ENCODE results near the gene ERGIC1. TPM values are rescaled to one million over a fixed set of nuclear protein-coding genes. Genes with fewer than 3 reads are reported as not detected.

Gene ERGIC1
- total RNA-seq, 1 donor from 2014 or later, result 46.4 TPM

- H3K27ac ChIP-seq (ENCODE audit: low read depth, low read length), result no peak overlapping the region
- H3K4me3 ChIP-seq (ENCODE audit: low read length in 3 of 3), result no peak overlapping the region
- H3K9me3 ChIP-seq (ENCODE audit: control insufficient read depth in 3 of 3, low read length in 3 of 3), result peaks cover 0 to 4% (median 0%) of the 10 kb centered on the region in 3 donors
These were observed 8.3 kb upstream of the ERGIC1 start for GRCh38 chr5:172825610-172826204.

GRCh38 chr5:172827841-172828240 is 6.2 kb upstream of the ERGIC1 start:
- H3K27ac ChIP-seq (ENCODE audit: low read depth, low read length), result no peak overlapping the region
- no peak overlapping the region for H3K4me3 ChIP-seq (ENCODE audit: low read length in 3 of 3)
- H3K36me3 ChIP-seq (ENCODE audit: control insufficient read depth in 3 of 3, insufficient read depth in 3 of 3, low read length in 3 of 3), result no peaks in the 10 kb centered on the region
- H3K27me3 ChIP-seq (ENCODE audit: control insufficient read depth in 3 of 3, insufficient read depth in 3 of 3, low read length in 3 of 3), result no peaks in the 10 kb centered on the region
- peaks cover 0 to 4% (median 0%) of the 10 kb centered on the region in 3 donors for H3K9me3 ChIP-seq (ENCODE audit: control insufficient read depth in 3 of 3, low read length in 3 of 3)
- H3K9ac ChIP-seq (ENCODE audit: low read depth in 1 of 3, low read length in 3 of 3), result no peak overlapping the region
- H3K4me1 ChIP-seq (ENCODE audit: control insufficient read depth in 3 of 3, insufficient read depth in 3 of 3, low read length in 3 of 3), result peaks cover under 1 to 5% (median 2%) of the 10 kb centered on the region in 3 donors

More at GRCh38 chr5:172825610-172826204, 8.3 kb upstream of the ERGIC1 start:
- Histone ChIP-seq H3K4me1 (ENCODE audit: control insufficient read depth in 3 of 3, insufficient read depth in 3 of 3, low read length in 3 of 3) (no peaks in the 10 kb centered on the region), H3K36me3 (ENCODE audit: control insufficient read depth in 3 of 3, insufficient read depth in 3 of 3, low read length in 3 of 3) (no peaks in the 10 kb centered on the region), H3K27me3 (ENCODE audit: control insufficient read depth in 3 of 3, insufficient read depth in 3 of 3, low read length in 3 of 3) (no peaks in the 10 kb centered on the region), H3K9ac (ENCODE audit: low read depth in 1 of 3, low read length in 3 of 3) (no peak overlapping the region)

GRCh38 chr5:172828911-172829431 is 5.1 kb upstream of the ERGIC1 start:
- Histone ChIP-seq H3K4me3 (ENCODE audit: low read length in 3 of 3) (no peak overlapping the region), H3K9ac (ENCODE audit: low read depth in 1 of 3, low read length in 3 of 3) (no peak overlapping the region), H3K4me1 (ENCODE audit: control insufficient read depth in 3 of 3, insufficient read depth in 3 of 3, low read length in 3 of 3) (peaks cover 9 to 14% (median 10%) of the 10 kb centered on the region in 3 donors), H3K36me3 (ENCODE audit: control insufficient read depth in 3 of 3, insufficient read depth in 3 of 3, low read length in 3 of 3) (no peaks in the 10 kb centered on the region), H3K27me3 (ENCODE audit: control insufficient read depth in 3 of 3, insufficient read depth in 3 of 3, low read length in 3 of 3) (no peaks in the 10 kb centered on the region), H3K9me3 (ENCODE audit: control insufficient read depth in 3 of 3, low read length in 3 of 3) (peaks cover 0 to 4% (median 0%) of the 10 kb centered on the region in 3 donors), H3K27ac (ENCODE audit: low read depth, low read length) (no peak overlapping the region)

- Histone ChIP-seq H3K9me3 (ENCODE audit: control insufficient read depth in 3 of 3, low read length in 3 of 3) (peaks cover 0 to 4% (median 0%) of the 10 kb centered on the region in 3 donors), H3K9ac (ENCODE audit: low read depth in 1 of 3, low read length in 3 of 3) (no peak overlapping the region), H3K27ac (ENCODE audit: low read depth, low read length) (no peak overlapping the region)
These were observed 3.7 kb upstream of the ERGIC1 start for GRCh38 chr5:172830275-172830799.

GRCh38 chr5:172830876-172831662 is 3.0 kb upstream of the ERGIC1 start:
- Histone ChIP-seq H3K4me3 (ENCODE audit: low read length in 3 of 3) (no peak overlapping the region), H3K36me3 (ENCODE audit: control insufficient read depth in 3 of 3, insufficient read depth in 3 of 3, low read length in 3 of 3) (no peaks in the 10 kb centered on the region), H3K27me3 (ENCODE audit: control insufficient read depth in 3 of 3, insufficient read depth in 3 of 3, low read length in 3 of 3) (no peaks in the 10 kb centered on the region), H3K4me1 (ENCODE audit: control insufficient read depth in 3 of 3, insufficient read depth in 3 of 3, low read length in 3 of 3) (peaks cover 21 to 26% (median 22%) of the 10 kb centered on the region in 3 donors), H3K9me3 (ENCODE audit: control insufficient read depth in 3 of 3, low read length in 3 of 3) (peaks cover 0 to 4% (median 0%) of the 10 kb centered on the region in 3 donors), H3K9ac (ENCODE audit: low read depth in 1 of 3, low read length in 3 of 3) (no peak overlapping the region), H3K27ac (ENCODE audit: low read depth, low read length) (no peak overlapping the region)

More at GRCh38 chr5:172830275-172830799, 3.7 kb upstream of the ERGIC1 start:
- no peaks in the 10 kb centered on the region for H3K27me3 ChIP-seq (ENCODE audit: control insufficient read depth in 3 of 3, insufficient read depth in 3 of 3, low read length in 3 of 3)
- H3K4me3 ChIP-seq (ENCODE audit: low read length in 3 of 3), result no peak overlapping the region
- H3K4me1 ChIP-seq (ENCODE audit: control insufficient read depth in 3 of 3, insufficient read depth in 3 of 3, low read length in 3 of 3), result peaks cover 14 to 19% (median 15%) of the 10 kb centered on the region in 3 donors
- H3K36me3 ChIP-seq (ENCODE audit: control insufficient read depth in 3 of 3, insufficient read depth in 3 of 3, low read length in 3 of 3), result no peaks in the 10 kb centered on the region

- H3K27me3 ChIP-seq (ENCODE audit: control insufficient read depth in 3 of 3, insufficient read depth in 3 of 3, low read length in 3 of 3), result no peaks in the 10 kb centered on the region
- H3K36me3 ChIP-seq (ENCODE audit: control insufficient read depth in 3 of 3, insufficient read depth in 3 of 3, low read length in 3 of 3), result peaks cover 0 to 5% (median 3%) of the 10 kb centered on the region in 3 donors
- no peaks in the 10 kb centered on the region for H3K9me3 ChIP-seq (ENCODE audit: control insufficient read depth in 3 of 3, low read length in 3 of 3)
- H3K4me3 ChIP-seq (ENCODE audit: low read length in 3 of 3), result peak overlapping the region in 1 of 3 donors; percentile 22
- H3K27ac ChIP-seq (ENCODE audit: low read depth, low read length), result peak overlapping the region; percentile 90
- H3K4me1 ChIP-seq (ENCODE audit: control insufficient read depth in 3 of 3, insufficient read depth in 3 of 3, low read length in 3 of 3), result peaks cover 33 to 42% (median 36%) of the 10 kb centered on the region in 3 donors
- peak overlapping the region in 1 of 3 donors; percentile 40 for H3K9ac ChIP-seq (ENCODE audit: low read depth in 1 of 3, low read length in 3 of 3)
These were observed 1.4 kb upstream of the ERGIC1 start for GRCh38 chr5:172832383-172833315.

- H3K9me3 ChIP-seq (ENCODE audit: control insufficient read depth in 3 of 3, low read length in 3 of 3), result no peaks in the 10 kb centered on the region
- H3K36me3 ChIP-seq (ENCODE audit: control insufficient read depth in 3 of 3, insufficient read depth in 3 of 3, low read length in 3 of 3), result peaks cover 0 to 5% (median 3%) of the 10 kb centered on the region in 3 donors
- peaks cover 37 to 46% (median 40%) of the 10 kb centered on the region in 3 donors for H3K4me1 ChIP-seq (ENCODE audit: control insufficient read depth in 3 of 3, insufficient read depth in 3 of 3, low read length in 3 of 3)
- H3K4me3 ChIP-seq (ENCODE audit: low read length in 3 of 3), result peak overlapping the region; percentile 75 to 85 (median 78)
- no peaks in the 10 kb centered on the region for H3K27me3 ChIP-seq (ENCODE audit: control insufficient read depth in 3 of 3, insufficient read depth in 3 of 3, low read length in 3 of 3)
- H3K27ac ChIP-seq (ENCODE audit: low read depth, low read length), result peak overlapping the region; percentile 90
- peak overlapping the region; percentile 40 to 86 (median 85) for H3K9ac ChIP-seq (ENCODE audit: low read depth in 1 of 3, low read length in 3 of 3)
These were observed 722 bp upstream of the ERGIC1 start for GRCh38 chr5:172833372-172833685.

GRCh38 chr5:172834415-172835289 is 601 bp downstream of the ERGIC1 start:
- peak overlapping the region; percentile 74 to 91 (median 85) for H3K9ac ChIP-seq (ENCODE audit: low read depth in 1 of 3, low read length in 3 of 3)
- H3K4me3 ChIP-seq (ENCODE audit: low read length in 3 of 3), result peak overlapping the region; percentile 85 to 88 (median 87)
- H3K4me1 ChIP-seq (ENCODE audit: control insufficient read depth in 3 of 3, insufficient read depth in 3 of 3, low read length in 3 of 3), result peaks cover 40 to 49% (median 45%) of the 10 kb centered on the region in 3 donors
- peaks cover 0 to 5% (median 3%) of the 10 kb centered on the region in 3 donors for H3K36me3 ChIP-seq (ENCODE audit: control insufficient read depth in 3 of 3, insufficient read depth in 3 of 3, low read length in 3 of 3)
- peak overlapping the region; percentile 90 for H3K27ac ChIP-seq (ENCODE audit: low read depth, low read length)
- no peaks in the 10 kb centered on the region for H3K27me3 ChIP-seq (ENCODE audit: control insufficient read depth in 3 of 3, insufficient read depth in 3 of 3, low read length in 3 of 3)
- H3K9me3 ChIP-seq (ENCODE audit: control insufficient read depth in 3 of 3, low read length in 3 of 3), result no peaks in the 10 kb centered on the region

Measured in skeletal muscle tissue (tissue), 4 donors.